Kidney (tissue), 14 donors: Measurements from ENCODE around the gene CA10. TPM values are rescaled to one million over a fixed set of nuclear protein-coding genes. Genes with fewer than 3 reads are reported as not detected.

Experiments
- DNase-seq, 5 donors: peaks; one replicate each; pipeline ENCODE4 v3.0.0-alpha.2; 2013 to 2020
- FAIRE-seq: peaks from 2 replicates; lab custom pipeline; 2012; peaks lifted over from hg19 to GRCh38; lab: Jason Lieb, UNC
- H3K27ac ChIP-seq, 2 donors: one replicate each; pipeline ENCODE4 v1.7.0; 2013; ENCODE audit warnings: low read depth in 2 of 2, low read length in 2 of 2, inconsistent platforms in 1 of 2
- H3K27me3 ChIP-seq: one replicate; pipeline ENCODE4 v1.7.1; 2013; ENCODE audit warnings: low read length, inconsistent platforms; ENCODE audit not compliant: control insufficient read depth, insufficient read depth
- H3K36me3 ChIP-seq, 3 donors: one replicate each; pipeline versions ENCODE4 v1.7.0 to v1.7.1; 2013; ENCODE audit warnings: low read length in 3 of 3, control low read depth in 1 of 3, inconsistent platforms in 1 of 3; ENCODE audit not compliant: insufficient read depth in 3 of 3, control insufficient read depth in 2 of 3
- H3K4me1 ChIP-seq, 3 donors: one replicate each; pipeline versions ENCODE4 v1.7.0 to v1.7.1; 2013; ENCODE audit warnings: low read length in 3 of 3, inconsistent platforms in 1 of 3, low read depth in 1 of 3; ENCODE audit not compliant: control insufficient read depth in 2 of 3, insufficient read depth in 2 of 3
- H3K4me3 ChIP-seq, 3 donors: one replicate each; pipeline versions ENCODE4 v1.7.0 to v1.8.1; 2013; ENCODE audit warnings: low read length in 3 of 3, control low read depth in 1 of 3, inconsistent platforms in 1 of 3
- H3K9ac ChIP-seq, 3 donors: one replicate each; pipeline versions ENCODE4 v1.7.0 to v1.7.1; 2013; ENCODE audit warnings: low read length in 3 of 3, control low read depth in 1 of 3, inconsistent platforms in 1 of 3
- H3K9me3 ChIP-seq, 3 donors: one replicate each; pipeline versions ENCODE4 v1.7.0 to v1.7.1; 2013; ENCODE audit warnings: low read length in 3 of 3, control low read depth in 1 of 3, inconsistent platforms in 1 of 3; ENCODE audit not compliant: control insufficient read depth in 2 of 3, insufficient read depth in 1 of 3
- CTCF ChIP-seq: IDR thresholded peaks from 3 replicates; pipeline ENCODE4 v1.5.1; 2012; ENCODE audit warnings: mild to moderate bottlenecking, moderate library complexity, borderline replicate concordance; ENCODE audit not compliant: insufficient read depth; ENCODE audit errors: extremely low read depth
- intact Hi-C: fragments of 100-400 bp; cut with DNase I; formaldehyde crosslinking; loops from one replicate; pipeline ENCODE4 v1.11.1; 2022
- polyA plus RNA-seq: library from polyadenylated mRNA; stranded (reverse); fragments of 350-450 nt; fragmentation: Illumina TruSeq; extraction: RNeasy Lipid Tissue Mini Kit (QIAGEN cat#74804); gene quantifications from one replicate; pipeline ENCODE4 v1.2.3, GENCODE V29; 2014; ENCODE audit warnings: low read depth, low replicate concordance; ENCODE audit not compliant: insufficient read depth
- total RNA-seq: library from RNA; stranded (reverse); fragmentation: NEBNext Ultra II Directional; extraction: Animal tissue kit (Norgen Biotek cat#: 25700); gene quantifications from one replicate; pipeline ENCODE4 v1.2.1, GENCODE V29; 2021
- donor health status: control.
- donor health status: control.
- donor health status: control.
- donor health status: control.
- donor health status: control.
- donor health status: DM: yes; HTN: yes; CAD: no.
- donor health status: Normal renal cell carcinoma (clear cell type).

The CA10 gene
- total and polyA plus RNA-seq, 2 donors from 2014 or later, result 3.7 to 9.8 TPM

GRCh38 chr17:51765282-51766135, 393.0 kb downstream of the CA10 start:
- H3K4me1 ChIP-seq, result no peaks in the 10 kb centered on the region
- intact Hi-C loops, result loop anchor here (10.0 kb wide), 1 partner anchor 339 kb away; no protein-coding TSS in a partner anchor
- H3K27ac ChIP-seq, result no peak overlapping the region
- no peak overlapping the region for H3K4me3 ChIP-seq
- no peaks in the 10 kb centered on the region for H3K9me3 ChIP-seq
- DNase-seq, result no peak
- no peaks in the 10 kb centered on the region for H3K36me3 ChIP-seq
- H3K27me3 ChIP-seq, result no peaks in the 10 kb centered on the region
- no peak for FAIRE-seq
- H3K9ac ChIP-seq, result no peak overlapping the region
- TF ChIP-seq CTCF, result no peak

GRCh38 chr17:51764387-51764971, 394.0 kb downstream of the CA10 start:
- intact Hi-C loops, result loop anchor here (10.0 kb wide), 1 partner anchor 340 kb away; no protein-coding TSS in a partner anchor
- Histone ChIP-seq H3K27ac (no peak overlapping the region), H3K9ac (no peak overlapping the region), H3K4me3 (no peak overlapping the region), H3K9me3 (no peaks in the 10 kb centered on the region), H3K4me1 (no peaks in the 10 kb centered on the region), H3K36me3 (no peaks in the 10 kb centered on the region), H3K27me3 (no peaks in the 10 kb centered on the region)
- DNase-seq, result peak in 4 of 5 donors; percentile 61 to 84 (median 71)
- peak; percentile 72 for TF ChIP-seq CTCF
- no peak for FAIRE-seq

- no peak overlapping the region for H3K4me3 ChIP-seq
- H3K9me3 ChIP-seq, result no peaks in the 10 kb centered on the region
- no peaks in the 10 kb centered on the region for H3K27me3 ChIP-seq
- no peak for TF ChIP-seq CTCF
- no peak overlapping the region for H3K9ac ChIP-seq
- no peak for DNase-seq
- intact Hi-C loops, result loop anchor here (10.0 kb wide), 1 partner anchor 342 kb away; no protein-coding TSS in a partner anchor
- H3K4me1 ChIP-seq, result no peaks in the 10 kb centered on the region
- no peak for FAIRE-seq
- no peak overlapping the region for H3K27ac ChIP-seq
- no peaks in the 10 kb centered on the region for H3K36me3 ChIP-seq
Measured at GRCh38 chr17:51763058-51763457, 395.5 kb downstream of the CA10 start.
